ENCODE data around the gene GSTK1. TPM values are rescaled to one million over a fixed set of nuclear protein-coding genes. Genes with fewer than 3 reads are reported as not detected.

The GSTK1 gene
- total and polyA plus RNA-seq, 3 donors from 2014 or later, result 105 to 169 (median 136) TPM

DNA sequence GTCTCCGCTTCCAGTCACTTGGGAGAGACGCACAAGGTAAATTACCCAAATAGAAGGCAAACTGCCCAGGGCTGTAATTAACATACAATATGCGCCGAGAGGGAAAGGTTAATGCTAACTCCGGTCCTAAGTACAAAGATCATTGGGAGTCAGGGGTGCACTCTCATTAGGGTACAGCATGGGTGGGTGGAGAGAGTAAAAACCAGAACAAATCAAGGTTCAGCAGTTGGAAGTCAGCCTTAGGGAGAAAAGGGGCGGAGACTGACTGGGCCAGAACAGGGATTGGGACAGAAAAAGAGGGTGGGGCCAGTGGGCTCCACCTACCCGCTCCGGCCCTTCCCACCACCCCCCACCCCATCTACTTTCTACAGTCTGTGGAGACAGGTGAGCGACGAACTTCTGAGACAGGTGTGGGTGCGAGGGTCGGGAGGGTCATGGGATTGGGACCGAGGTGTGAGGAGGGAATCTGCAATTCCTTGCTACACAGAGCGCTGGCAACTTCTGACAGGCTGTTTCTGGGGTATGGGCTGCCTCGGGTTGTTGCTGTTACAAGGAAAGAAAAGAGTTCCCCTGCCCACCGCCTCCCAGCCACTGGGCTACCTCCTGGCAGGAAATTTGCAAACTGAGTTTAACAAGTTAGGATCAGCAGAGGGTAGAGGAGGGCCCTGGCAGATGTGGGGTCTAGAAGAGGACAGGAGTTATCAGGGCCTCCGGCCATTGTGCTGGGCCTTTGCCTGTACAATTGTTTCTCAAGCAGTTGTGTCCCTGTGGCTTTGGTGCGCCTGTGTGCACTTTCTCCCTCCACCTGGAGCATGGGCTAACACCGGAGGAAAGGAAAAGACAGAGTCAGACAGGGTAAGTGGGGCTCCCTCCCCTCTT lies 21.6 kb downstream of the GSTK1 start, which contains the start of gene TMEM139:
Gene TMEM139 (plus strand): TSS at position 368 of the 879 bp plus-strand sequence. CDS start 1,000 bp downstream, outside the sequence.
- Histone ChIP-seq H3K9me3 (no peaks in the 10 kb centered on the region), H3K36me3 (ENCODE audit: low read depth, missing control alignments) (no peaks in the 10 kb centered on the region), H3K27ac (no peak within 1 kb of the TSS), H3K4me1 (peaks cover 13% of the 10 kb centered on the region), H3K27me3 (no peaks in the 10 kb centered on the region), H3K4me3 (no peak within 1 kb of the TSS)
- no peak for DNase-seq
- whole genome bisulfite sequencing, 2 donors, result 53 to 68% methylated on average over 19 of the region's 19 CpGs
- TF ChIP-seq POLR2A (IDR thresholded peaks at IDR 0.05), result no peak
- no peak for TF ChIP-seq CTCF (IDR thresholded peaks at IDR 0.05)
- intact Hi-C loops (cut with DNase I; ENCODE audit: low total_unique reads), result no loop called here

- intact Hi-C loops (cut with DNase I; ENCODE audit: low total_unique reads), result no loop called here
- 69 to 73% methylated on average over 3 of the region's 3 CpGs for WGBS, 2 donors
- H3K4me3 ChIP-seq, result no peak overlapping the region
- H3K27ac ChIP-seq, result no peak overlapping the region
- no peaks in the 10 kb centered on the region for H3K36me3 ChIP-seq (ENCODE audit: low read depth, missing control alignments)
- H3K9me3 ChIP-seq, result no peaks in the 10 kb centered on the region
- H3K4me1 ChIP-seq, result peaks cover 13% of the 10 kb centered on the region
- H3K27me3 ChIP-seq, result no peaks in the 10 kb centered on the region
- TF ChIP-seq POLR2A (IDR thresholded peaks at IDR 0.05), result no peak
- TF ChIP-seq CTCF (IDR thresholded peaks at IDR 0.05), result no peak
- DNase-seq, result no peak
Measured at GRCh38 chr7:143285470-143285778, 22.2 kb downstream of the GSTK1 start.

DNA sequence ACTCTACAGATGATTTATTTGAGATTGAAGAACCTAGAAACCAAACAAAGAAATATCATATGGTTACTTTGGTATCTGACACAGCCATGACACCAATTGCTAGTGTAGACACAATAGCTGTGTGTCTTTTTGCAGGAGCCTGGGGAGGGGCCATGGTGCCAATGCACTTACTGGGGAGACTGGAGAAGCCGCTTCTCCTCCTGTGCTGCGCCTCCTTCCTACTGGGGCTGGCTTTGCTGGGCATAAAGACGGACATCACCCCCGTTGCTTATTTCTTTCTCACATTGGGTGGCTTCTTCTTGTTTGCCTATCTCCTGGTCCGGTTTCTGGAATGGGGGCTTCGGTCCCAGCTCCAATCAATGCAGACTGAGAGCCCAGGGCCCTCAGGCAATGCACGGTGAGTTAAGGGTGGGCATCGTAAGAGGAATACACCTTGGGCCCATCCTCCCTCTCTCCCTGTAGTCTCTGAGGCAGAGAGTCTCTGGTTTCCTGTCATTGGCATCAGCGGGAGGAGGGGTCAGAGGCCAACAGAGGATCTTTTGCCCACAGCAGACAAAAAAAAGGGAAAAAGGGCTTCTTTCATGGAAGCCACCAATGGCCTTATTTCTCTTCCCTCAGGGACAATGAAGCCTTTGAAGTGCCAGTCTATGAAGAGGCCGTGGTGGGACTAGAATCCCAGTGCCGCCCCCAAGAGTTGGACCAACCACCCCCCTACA lies 22.7 kb downstream of the GSTK1 start:
- H3K4me3 ChIP-seq, result no peak overlapping the region
- no peak for TF ChIP-seq POLR2A (IDR thresholded peaks at IDR 0.05)
- no peak for TF ChIP-seq CTCF (IDR thresholded peaks at IDR 0.05)
- intact Hi-C loops (cut with DNase I; ENCODE audit: low total_unique reads), result no loop called here
- peaks cover 13% of the 10 kb centered on the region for H3K4me1 ChIP-seq
- no peak for DNase-seq
- H3K27ac ChIP-seq, result no peak overlapping the region
- 94 to 96% methylated on average over 9 to 11 of the region's 11 CpGs for WGBS, 2 donors
- no peaks in the 10 kb centered on the region for H3K36me3 ChIP-seq (ENCODE audit: low read depth, missing control alignments)
- H3K9me3 ChIP-seq, result no peaks in the 10 kb centered on the region
- no peaks in the 10 kb centered on the region for H3K27me3 ChIP-seq

GRCh38 chr7:143286522-143286890 lies 23.3 kb downstream of the GSTK1 start:
- Histone ChIP-seq H3K4me1 (peaks cover 13% of the 10 kb centered on the region), H3K36me3 (ENCODE audit: low read depth, missing control alignments) (no peaks in the 10 kb centered on the region), H3K9me3 (no peaks in the 10 kb centered on the region), H3K4me3 (no peak overlapping the region), H3K27me3 (no peaks in the 10 kb centered on the region), H3K27ac (no peak overlapping the region)
- 78 to 85% methylated on average over 3 to 6 of the region's 6 CpGs for WGBS, 2 donors
- TF ChIP-seq CTCF (IDR thresholded peaks at IDR 0.05) (no peak), POLR2A (IDR thresholded peaks at IDR 0.05) (no peak)
- no peak for DNase-seq
- intact Hi-C loops (cut with DNase I; ENCODE audit: low total_unique reads), result no loop called here

All from testis (tissue), 3 donors.